GM12878 (cell line): Measurements from ENCODE around the gene TMEM86A. TPM values are rescaled to one million over a fixed set of nuclear protein-coding genes. Genes with fewer than 3 reads are reported as not detected.

Source experiments
- ATAC-seq: fragments of 200-7000 bp; cut with Tn5 transposase; 3 replicates; pipeline ENCODE4 v1.9.1; 2020; ENCODE audit warnings: mild to moderate bottlenecking, moderate library complexity
- BruUV-seq: library from RNA; stranded (reverse); fragments of 400-500 nt; replicated peaks from 2 replicates; lab custom pipeline; 2021; lab: Mats Ljungman, UMichigan
- CTCF ChIA-PET: fragments of 300-600 bp; sonication (Branson Sonifier 250); formaldehyde crosslinking; extraction: SDS; loops from one replicate; lab custom pipeline; 2021; ENCODE audit warnings: inconsistent platforms; lab: Yijun Ruan, JAX
- POLR2A ChIA-PET: fragments of 350-600 bp; formaldehyde crosslinking; extraction: SDS; loops from one replicate; lab custom pipeline; 2021; ENCODE audit warnings: inconsistent platforms; lab: Charles Lee
- RAD21 ChIA-PET: fragments of 300-600 bp; sonication (Branson Sonifier 250); formaldehyde crosslinking; loops from one replicate; lab custom pipeline; 2023; ENCODE audit warnings: antibody characterized with exemption; ENCODE audit not compliant: unreplicated experiment; lab: Charles Lee
- SMC1A ChIA-PET: fragments of 300-600 bp; sonication (Branson Sonifier 250); formaldehyde crosslinking; loops from one replicate; lab custom pipeline; 2023; ENCODE audit not compliant: unreplicated experiment, uncharacterized antibody; lab: Charles Lee
- DNase-seq: peaks from one replicate; pipeline ENCODE4 v3.0.0-alpha.2; 2011; ENCODE audit warnings: low read depth, low spot score
- FAIRE-seq: peaks from 3 replicates; lab custom pipeline; 2011; peaks lifted over from hg19 to GRCh38; lab: Jason Lieb, UNC
- H2AFZ ChIP-seq: 2 replicates; pipeline ENCODE4 v1.6.0; 2011; ENCODE audit warnings: low read depth, low read length, control low read depth; ENCODE audit not compliant: control insufficient read depth
- H3K27ac ChIP-seq: 2 replicates; pipeline ENCODE4 v1.5.1; 2011; ENCODE audit warnings: control low read depth; ENCODE audit not compliant: control insufficient read depth, insufficient read depth
- H3K27me3 ChIP-seq, 2 experiments: replicated peaks in 1 of 2; 2 replicates each; pipeline versions ENCODE4 v1.6.0 to v1.6.1; 2011; ENCODE audit warnings: low read length in 1 of 2; ENCODE audit not compliant: control insufficient read depth in 2 of 2, insufficient read depth in 2 of 2
- H3K36me3 ChIP-seq, 2 experiments: 2 replicates each; pipeline ENCODE4 v1.5.1; 2011; ENCODE audit warnings: low read length in 1 of 2; ENCODE audit not compliant: control insufficient read depth in 2 of 2, insufficient read depth in 2 of 2
- H3K4me1 ChIP-seq: 2 replicates; pipeline ENCODE4 v1.6.1; 2011; ENCODE audit warnings: mild to moderate bottlenecking, low read length, moderate library complexity, mixed read lengths; ENCODE audit not compliant: control insufficient read depth, insufficient read depth
- H3K4me2 ChIP-seq: 2 replicates; pipeline ENCODE4 v1.6.0; 2011; ENCODE audit warnings: control low read depth; ENCODE audit not compliant: control insufficient read depth, insufficient read depth
- H3K4me3 ChIP-seq: fragments of 200-600 bp; sonication (generic); 2 replicates; pipeline ENCODE4 v1.5.1; 2016
- H3K79me2 ChIP-seq: 2 replicates; pipeline ENCODE4 v1.6.0; 2011; ENCODE audit warnings: low read length; ENCODE audit not compliant: control insufficient read depth, insufficient read depth
- H3K9ac ChIP-seq: 2 replicates; pipeline ENCODE4 v1.8.0; 2011; ENCODE audit warnings: low read length, control low read depth, mixed read lengths; ENCODE audit not compliant: control insufficient read depth, insufficient read depth
- H3K9me3 ChIP-seq: replicated peaks from 3 replicates; pipeline ENCODE4 v1.5.1; 2011; ENCODE audit warnings: mild to moderate bottlenecking, low read length; ENCODE audit not compliant: control insufficient read depth, insufficient read depth
- H4K20me1 ChIP-seq: 2 replicates; pipeline ENCODE4 v1.6.0; 2011; ENCODE audit not compliant: control insufficient read depth, insufficient read depth
- CBX3 ChIP-seq: fragments of 200-600 bp; sonication (generic); IDR thresholded peaks from 2 replicates; pipeline ENCODE4 v1.6.1; 2016; ENCODE audit warnings: low read depth, borderline replicate concordance
- CREB1 ChIP-seq: IDR thresholded peaks from 2 replicates; pipeline ENCODE4 v1.6.1; 2012; ENCODE audit warnings: low read depth, mild to moderate bottlenecking, inconsistent platforms
- FOS ChIP-seq: IDR thresholded peaks from 3 replicates; pipeline ENCODE4 v1.6.1; 2011; ENCODE audit warnings: borderline replicate concordance; ENCODE audit not compliant: insufficient read length; ENCODE audit errors: extremely low read depth
- HDGF ChIP-seq: fragments of 450-650 bp; IDR thresholded peaks from 2 replicates; pipeline ENCODE4 v1.6.1; 2016; ENCODE audit warnings: antibody characterized with exemption
- JUNB ChIP-seq: IDR thresholded peaks from 2 replicates; pipeline ENCODE4 v1.6.1; 2016; ENCODE audit warnings: antibody characterized with exemption, mild to moderate bottlenecking
- KDM1A ChIP-seq: fragments of 200-600 bp; sonication (generic); IDR thresholded peaks from 2 replicates; pipeline ENCODE4 v1.6.1; 2016; ENCODE audit warnings: borderline replicate concordance
- LARP7 ChIP-seq: fragments of 450-650 bp; IDR thresholded peaks from 2 replicates; pipeline ENCODE4 v1.6.1; 2017; ENCODE audit warnings: mild to moderate bottlenecking
- NFYB ChIP-seq: IDR thresholded peaks from 2 replicates; pipeline ENCODE4 v1.6.1; 2011; ENCODE audit warnings: low read depth, mild to moderate bottlenecking, low read length, improper control_type of control experiment, moderate library complexity; ENCODE audit not compliant: insufficient read depth
- SMARCA5 ChIP-seq: fragments of 450-650 bp; IDR thresholded peaks from 2 replicates; pipeline ENCODE4 v1.6.1; 2017; ENCODE audit warnings: mild to moderate bottlenecking
- ZBED1 ChIP-seq: IDR thresholded peaks from 2 replicates; pipeline ENCODE4 v1.6.1; 2016; ENCODE audit warnings: borderline replicate concordance
- WGBS: methylation state at CpG from one replicate; pipeline ENCODE4 v1.1.6; 2016; ENCODE audit warnings: low lambda C conversion rate; ENCODE audit not compliant: insufficient replicate concordance, insufficient coverage; ENCODE audit errors: missing lambda C conversion rate; 5-methylcytosine and 5-hydroxymethylcytosine counted together
- in situ Hi-C: fragments of 300-500 bp; cut with MboI; formaldehyde crosslinking; loops from 9 replicates; pipeline ENCODE4 v1.14.3; 2018; ENCODE audit warnings: mixed read lengths
- intact Hi-C: fragments of 100-400 bp; cut with micrococcal nuclease; formaldehyde crosslinking; loops from one replicate; pipeline ENCODE4 v1.14.2; 2022; ENCODE audit not compliant: unreplicated experiment
- polyA plus RNA-seq, 11 experiments: library from polyadenylated mRNA; depleted of rRNA in 4 of 11; unstranded in 6 of 11; stranded (reverse) in 5 of 11; fragments of >200 nt; fragmentation: Nextera tagmentation in 4 of 11; fragmentation: Illumina TruSeq in 1 of 11; extraction: Ambion mirVana in 4 of 11; extraction: Trizol in 1 of 11; gene quantifications; 1 replicate in 1 of 11; 2 replicates in 10 of 11; pipeline versions ENCODE4 v1.2.1 to v1.2.3, GENCODE V29; 2011 to 2016; ENCODE audit warnings: inconsistent platforms in 2 of 11, missing spikeins in 2 of 11, low read depth in 1 of 11
- total RNA-seq, 4 experiments: library from RNA; depleted of rRNA in 3 of 4; stranded (reverse); fragments of >200 nt in 3 of 4; fragmentation: Illumina TruSeq in 1 of 4; extraction: Trizol in 1 of 4; gene quantifications; 2 replicates each; pipeline versions ENCODE4 v1.2.1 to v1.2.3, GENCODE V29; 2013 to 2021
- TF ChIP-seq, protein P1 (sequence below): fragments of 450-650 bp; IDR thresholded peaks from 2 replicates; pipeline ENCODE4 v1.6.1; 2016; ENCODE audit warnings: mild to moderate bottlenecking
- TF ChIP-seq, protein P2 (sequence below): fragments of 450-650 bp; IDR thresholded peaks from 2 replicates; pipeline ENCODE4 v1.6.1; 2017; ENCODE audit warnings: mild to moderate bottlenecking, moderate library complexity
- TF ChIP-seq, protein P3 (sequence below): fragments of 450-650 bp; formaldehyde crosslinking; IDR thresholded peaks from 2 replicates; pipeline ENCODE4 v1.4.0; 2022; ENCODE audit warnings: mild to moderate bottlenecking, moderate library complexity

Gene TMEM86A
- total and polyA plus RNA-seq, 10 of the 15 experiments (the other 5 are each of a cell fraction or from before 2014, with no cell fraction given), result 0.01 to 0.11 (median 0.06) TPM; not detected in 7

DNA sequence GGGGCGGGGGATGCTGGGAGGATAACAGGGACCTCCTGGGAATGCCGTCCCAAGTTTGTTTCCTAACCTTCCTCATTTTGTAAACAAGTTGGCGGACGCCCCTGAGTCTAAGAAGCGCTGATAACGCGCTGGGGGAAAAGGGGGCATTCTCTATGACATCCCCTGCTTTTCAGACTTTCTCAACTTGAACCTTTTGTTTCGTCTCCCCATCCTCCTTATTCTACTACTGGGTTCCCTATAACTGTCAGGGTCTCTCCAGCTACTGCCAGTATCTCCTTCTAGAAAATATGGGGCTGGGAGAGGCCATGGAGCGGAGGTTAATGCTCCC lies 654 bp downstream of the TMEM86A start:
- Histone ChIP-seq H3K4me2 (peak overlapping the region; percentile 91), H3K9me3 (no peaks in the 10 kb centered on the region), H3K27me3 (peaks cover 7 to 16% of the 10 kb centered on the region in 2 experiments), H3K9ac (no peak overlapping the region), H3K4me3 (peak overlapping the region; percentile 73), H2AFZ (peak overlapping the region; percentile 4; the same call in 1 of the 2 replicates), H3K79me2 (no peaks in the 10 kb centered on the region), H4K20me1 (no peaks in the 10 kb centered on the region), H3K27ac (no peak overlapping the region), H3K4me1 (peaks cover 6% of the 10 kb centered on the region; the same call in 1 of the 2 replicates), H3K36me3 (no peaks in the 10 kb centered on the region)
- WGBS, result 7% methylated on average over 9 of the region's 9 CpGs
- DNase-seq, result no peak
- TF ChIP-seq JUNB (no peak), CBX3 (no peak), LARP7 (no peak), CREB1 (no peak), NFYB (no peak), SMARCA5 (no peak), ZBED1 (no peak), HDGF (no peak), KDM1A (no peak), FOS (no peak)
- TF ChIP-seq, protein P1, sequence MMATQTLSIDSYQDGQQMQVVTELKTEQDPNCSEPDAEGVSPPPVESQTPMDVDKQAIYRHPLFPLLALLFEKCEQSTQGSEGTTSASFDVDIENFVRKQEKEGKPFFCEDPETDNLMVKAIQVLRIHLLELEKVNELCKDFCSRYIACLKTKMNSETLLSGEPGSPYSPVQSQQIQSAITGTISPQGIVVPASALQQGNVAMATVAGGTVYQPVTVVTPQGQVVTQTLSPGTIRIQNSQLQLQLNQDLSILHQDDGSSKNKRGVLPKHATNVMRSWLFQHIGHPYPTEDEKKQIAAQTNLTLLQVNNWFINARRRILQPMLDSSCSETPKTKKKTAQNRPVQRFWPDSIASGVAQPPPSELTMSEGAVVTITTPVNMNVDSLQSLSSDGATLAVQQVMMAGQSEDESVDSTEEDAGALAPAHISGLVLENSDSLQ, result no peak
- TF ChIP-seq, protein P2, sequence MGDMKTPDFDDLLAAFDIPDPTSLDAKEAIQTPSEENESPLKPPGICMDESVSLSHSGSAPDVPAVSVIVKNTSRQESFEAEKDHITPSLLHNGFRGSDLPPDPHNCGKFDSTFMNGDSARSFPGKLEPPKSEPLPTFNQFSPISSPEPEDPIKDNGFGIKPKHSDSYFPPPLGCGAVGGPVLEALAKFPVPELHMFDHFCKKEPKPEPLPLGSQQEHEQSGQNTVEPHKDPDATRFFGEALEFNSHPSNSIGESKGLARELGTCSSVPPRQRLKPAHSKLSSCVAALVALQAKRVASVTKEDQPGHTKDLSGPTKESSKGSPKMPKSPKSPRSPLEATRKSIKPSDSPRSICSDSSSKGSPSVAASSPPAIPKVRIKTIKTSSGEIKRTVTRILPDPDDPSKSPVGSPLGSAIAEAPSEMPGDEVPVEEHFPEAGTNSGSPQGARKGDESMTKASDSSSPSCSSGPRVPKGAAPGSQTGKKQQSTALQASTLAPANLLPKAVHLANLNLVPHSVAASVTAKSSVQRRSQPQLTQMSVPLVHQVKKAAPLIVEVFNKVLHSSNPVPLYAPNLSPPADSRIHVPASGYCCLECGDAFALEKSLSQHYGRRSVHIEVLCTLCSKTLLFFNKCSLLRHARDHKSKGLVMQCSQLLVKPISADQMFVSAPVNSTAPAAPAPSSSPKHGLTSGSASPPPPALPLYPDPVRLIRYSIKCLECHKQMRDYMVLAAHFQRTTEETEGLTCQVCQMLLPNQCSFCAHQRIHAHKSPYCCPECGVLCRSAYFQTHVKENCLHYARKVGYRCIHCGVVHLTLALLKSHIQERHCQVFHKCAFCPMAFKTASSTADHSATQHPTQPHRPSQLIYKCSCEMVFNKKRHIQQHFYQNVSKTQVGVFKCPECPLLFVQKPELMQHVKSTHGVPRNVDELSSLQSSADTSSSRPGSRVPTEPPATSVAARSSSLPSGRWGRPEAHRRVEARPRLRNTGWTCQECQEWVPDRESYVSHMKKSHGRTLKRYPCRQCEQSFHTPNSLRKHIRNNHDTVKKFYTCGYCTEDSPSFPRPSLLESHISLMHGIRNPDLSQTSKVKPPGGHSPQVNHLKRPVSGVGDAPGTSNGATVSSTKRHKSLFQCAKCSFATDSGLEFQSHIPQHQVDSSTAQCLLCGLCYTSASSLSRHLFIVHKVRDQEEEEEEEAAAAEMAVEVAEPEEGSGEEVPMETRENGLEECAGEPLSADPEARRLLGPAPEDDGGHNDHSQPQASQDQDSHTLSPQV, result no peak
- TF ChIP-seq, protein P3, sequence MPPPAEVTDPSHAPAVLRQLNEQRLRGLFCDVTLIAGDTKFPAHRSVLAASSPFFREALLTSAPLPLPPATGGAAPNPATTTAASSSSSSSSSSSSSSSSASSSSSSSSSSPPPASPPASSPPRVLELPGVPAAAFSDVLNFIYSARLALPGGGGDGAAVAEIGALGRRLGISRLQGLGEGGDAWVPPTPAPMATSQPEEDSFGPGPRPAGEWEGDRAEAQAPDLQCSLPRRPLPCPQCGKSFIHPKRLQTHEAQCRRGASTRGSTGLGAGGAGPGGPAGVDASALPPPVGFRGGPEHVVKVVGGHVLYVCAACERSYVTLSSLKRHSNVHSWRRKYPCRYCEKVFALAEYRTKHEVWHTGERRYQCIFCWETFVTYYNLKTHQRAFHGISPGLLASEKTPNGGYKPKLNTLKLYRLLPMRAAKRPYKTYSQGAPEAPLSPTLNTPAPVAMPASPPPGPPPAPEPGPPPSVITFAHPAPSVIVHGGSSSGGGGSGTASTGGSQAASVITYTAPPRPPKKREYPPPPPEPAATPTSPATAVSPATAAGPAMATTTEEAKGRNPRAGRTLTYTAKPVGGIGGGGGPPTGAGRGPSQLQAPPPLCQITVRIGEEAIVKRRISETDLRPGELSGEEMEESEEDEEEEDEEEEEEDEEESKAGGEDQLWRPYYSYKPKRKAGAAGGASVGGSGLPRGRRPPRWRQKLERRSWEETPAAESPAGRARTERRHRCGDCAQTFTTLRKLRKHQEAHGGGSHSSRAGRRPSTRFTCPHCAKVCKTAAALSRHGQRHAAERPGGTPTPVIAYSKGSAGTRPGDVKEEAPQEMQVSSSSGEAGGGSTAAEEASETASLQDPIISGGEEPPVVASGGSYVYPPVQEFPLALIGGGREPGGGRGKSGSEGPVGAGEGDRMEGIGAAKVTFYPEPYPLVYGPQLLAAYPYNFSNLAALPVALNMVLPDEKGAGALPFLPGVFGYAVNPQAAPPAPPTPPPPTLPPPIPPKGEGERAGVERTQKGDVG (CRISPR knock-in tag), result no peak
- ChIA-PET CTCF (no interaction called here), SMC1A (no interaction called here), POLR2A (no interaction called here), RAD21 (no interaction called here)
- in situ Hi-C loops (no loop called here), intact Hi-C loops (no loop called here)
- no peak for ATAC-seq
- no peak for FAIRE-seq
- BruUV-seq, result no TSS peak
